MM.1S (cell line): Measurements from ENCODE around the gene VGLL4.

Source experiments
- EZH2 ChIP-seq: fragments of 300-600 bp; sonication (generic); optimal IDR thresholded peaks from 2 replicates; pipeline ENCODE3; 2017; ENCODE audit warnings: low read depth, mild to moderate bottlenecking, antibody characterized with exemption, low read length, mixed read lengths
- TF ChIP-seq, protein P1 (sequence below): fragments of 300-600 bp; sonication (generic); IDR thresholded peaks from 2 replicates; pipeline ENCODE4 v1.5.1; 2016; ENCODE audit warnings: antibody characterized with exemption, low read length, mixed read lengths

DNA sequence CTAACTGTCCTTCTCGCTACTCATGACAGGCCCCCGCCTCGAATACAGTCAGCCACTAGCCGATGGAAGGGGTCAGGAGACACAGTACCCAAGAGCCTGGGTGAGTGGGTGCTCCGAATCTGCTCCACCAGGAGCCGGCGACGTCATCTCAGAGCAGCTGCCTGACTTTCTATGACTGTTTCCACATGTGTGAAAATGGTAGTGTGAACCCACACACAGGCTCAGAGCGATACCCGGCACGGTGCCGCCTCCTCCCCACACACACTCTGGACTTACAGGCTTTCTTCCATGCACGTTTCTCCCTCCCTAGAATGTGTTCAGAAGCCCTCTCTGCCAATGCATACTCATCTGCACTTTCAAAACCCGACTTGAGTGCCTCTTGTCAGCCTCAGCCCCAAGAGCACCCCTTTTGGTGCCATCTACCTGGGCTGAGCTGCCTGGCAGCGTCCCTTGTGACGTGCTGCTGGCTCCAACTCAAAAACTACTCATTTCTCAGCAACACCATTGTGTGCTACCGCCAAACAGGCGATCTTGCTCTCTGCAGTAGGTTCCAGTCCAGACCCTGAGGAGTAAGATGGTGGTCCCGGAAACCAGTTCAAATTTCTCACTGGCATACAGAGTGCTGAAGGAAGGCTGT, 29.7 kb downstream of the VGLL4 start:
- TF ChIP-seq, protein P1, sequence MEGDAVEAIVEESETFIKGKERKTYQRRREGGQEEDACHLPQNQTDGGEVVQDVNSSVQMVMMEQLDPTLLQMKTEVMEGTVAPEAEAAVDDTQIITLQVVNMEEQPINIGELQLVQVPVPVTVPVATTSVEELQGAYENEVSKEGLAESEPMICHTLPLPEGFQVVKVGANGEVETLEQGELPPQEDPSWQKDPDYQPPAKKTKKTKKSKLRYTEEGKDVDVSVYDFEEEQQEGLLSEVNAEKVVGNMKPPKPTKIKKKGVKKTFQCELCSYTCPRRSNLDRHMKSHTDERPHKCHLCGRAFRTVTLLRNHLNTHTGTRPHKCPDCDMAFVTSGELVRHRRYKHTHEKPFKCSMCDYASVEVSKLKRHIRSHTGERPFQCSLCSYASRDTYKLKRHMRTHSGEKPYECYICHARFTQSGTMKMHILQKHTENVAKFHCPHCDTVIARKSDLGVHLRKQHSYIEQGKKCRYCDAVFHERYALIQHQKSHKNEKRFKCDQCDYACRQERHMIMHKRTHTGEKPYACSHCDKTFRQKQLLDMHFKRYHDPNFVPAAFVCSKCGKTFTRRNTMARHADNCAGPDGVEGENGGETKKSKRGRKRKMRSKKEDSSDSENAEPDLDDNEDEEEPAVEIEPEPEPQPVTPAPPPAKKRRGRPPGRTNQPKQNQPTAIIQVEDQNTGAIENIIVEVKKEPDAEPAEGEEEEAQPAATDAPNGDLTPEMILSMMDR = no peak
- TF ChIP-seq EZH2 = no peak
